HEK293 (cell line): ENCODE results near the gene HEBP1.

Source experiments
- CTCF ChIA-PET: fragments of 350-600 bp; formaldehyde crosslinking; extraction: SDS; loops from one replicate; lab custom pipeline; 2021; ENCODE audit warnings: antibody characterized with exemption; lab: Yijun Ruan, JAX
- POLR2A ChIA-PET: fragments of 300-600 bp; formaldehyde crosslinking; extraction: SDS; loops from one replicate; lab custom pipeline; 2020; ENCODE audit warnings: antibody characterized with exemption, inconsistent platforms; lab: Yijun Ruan, JAX
- H3K27ac ChIP-seq: fragments of 200-500 bp; sonication (Bioruptor generic); 2 replicates; pipeline ENCODE4 v1.5.1; 2014; ENCODE audit warnings: low read depth, low read length, control low read depth, inconsistent platforms; ENCODE audit errors: extremely low read depth
- H3K36me3 ChIP-seq, 2 experiments: fragments of 200-500 bp in 1 of 2; sonication (Bioruptor generic) in 1 of 2; 1 replicate in 1 of 2; 2 replicates in 1 of 2; pipeline ENCODE4 v1.5.1; 2014 to 2017; ENCODE audit warnings: inconsistent platforms in 2 of 2, low read length in 2 of 2; ENCODE audit not compliant: control insufficient read depth in 2 of 2, insufficient read depth in 1 of 2
- H3K4me1 ChIP-seq: fragments of 200-500 bp; sonication (Bioruptor generic); 2 replicates; pipeline ENCODE4 v1.5.1; 2014; ENCODE audit warnings: mild to moderate bottlenecking, low read length, inconsistent platforms; ENCODE audit not compliant: control insufficient read depth, insufficient read depth
- H3K4me3 ChIP-seq: 2 replicates; pipeline ENCODE4 v1.5.1; 2011; ENCODE audit warnings: low read depth, mild to moderate bottlenecking, control low read depth, low read length, moderate library complexity
- H3K9me3 ChIP-seq: fragments of 200-500 bp; sonication (Bioruptor generic); 2 replicates; pipeline ENCODE4 v1.5.1; 2014; ENCODE audit warnings: low read depth, low read length, inconsistent platforms; ENCODE audit not compliant: control insufficient read depth, insufficient read depth
- KLF8 ChIP-seq: fragments of 450-650 bp; formaldehyde crosslinking; IDR thresholded peaks from 2 replicates; pipeline ENCODE4 v1.5.1; 2016; ENCODE audit warnings: missing biosample characterization, missing genetic modification characterization
- PATZ1 ChIP-seq: fragments of 450-650 bp; formaldehyde crosslinking; IDR thresholded peaks from 2 replicates; pipeline ENCODE4 v1.5.1; 2016; ENCODE audit warnings: missing biosample characterization, missing genetic modification characterization
- ZFHX2 ChIP-seq: fragments of 450-650 bp; formaldehyde crosslinking; conservative IDR thresholded peaks from 2 replicates; pipeline ENCODE4 v1.5.1; 2016; ENCODE audit warnings: missing biosample characterization, missing genetic modification characterization
- ZNF175 ChIP-seq: fragments of 450-650 bp; formaldehyde crosslinking; IDR thresholded peaks from 2 replicates; pipeline ENCODE4 v1.5.1; 2016; ENCODE audit warnings: missing biosample characterization, missing genetic modification characterization
- ZNF184 ChIP-seq: fragments of 450-650 bp; IDR thresholded peaks from 2 replicates; pipeline ENCODE4 v1.5.1; 2018; ENCODE audit warnings: missing biosample characterization, mild to moderate bottlenecking, missing genetic modification characterization
- ZNF202 ChIP-seq: fragments of 450-650 bp; formaldehyde crosslinking; IDR thresholded peaks from 2 replicates; pipeline ENCODE4 v1.5.1; 2016; ENCODE audit warnings: missing biosample characterization, missing genetic modification characterization, borderline replicate concordance
- ZNF214 ChIP-seq: fragments of 450-650 bp; formaldehyde crosslinking; IDR thresholded peaks from 2 replicates; pipeline ENCODE4 v1.5.1; 2017; ENCODE audit warnings: missing biosample characterization, mild to moderate bottlenecking, missing genetic modification characterization, borderline replicate concordance
- ZNF366 ChIP-seq: fragments of 450-650 bp; formaldehyde crosslinking; conservative IDR thresholded peaks from 2 replicates; pipeline ENCODE4 v1.5.1; 2016; ENCODE audit warnings: missing biosample characterization, missing genetic modification characterization
- ZNF48 ChIP-seq: fragments of 450-650 bp; formaldehyde crosslinking; IDR thresholded peaks from 2 replicates; pipeline ENCODE4 v1.5.1; 2016; ENCODE audit warnings: missing biosample characterization, missing genetic modification characterization
- ZNF510 ChIP-seq: fragments of 450-650 bp; formaldehyde crosslinking; IDR thresholded peaks from 2 replicates; pipeline ENCODE4 v1.5.1; 2018; ENCODE audit warnings: mild to moderate bottlenecking, missing genetic modification characterization, missing biosample characterization; ENCODE audit not compliant: insufficient replicate concordance
- ZNF626 ChIP-seq: fragments of 450-650 bp; sonication (Bioruptor Pico); formaldehyde crosslinking; IDR thresholded peaks from 2 replicates; pipeline ENCODE4 v1.5.1; 2018; ENCODE audit warnings: missing biosample characterization, missing genetic modification characterization, inconsistent platforms
- ZNF658 ChIP-seq: fragments of 450-650 bp; formaldehyde crosslinking; IDR thresholded peaks from 2 replicates; pipeline ENCODE4; 2016; ENCODE audit warnings: missing biosample characterization, missing genetic modification characterization
- ZNF777 ChIP-seq: fragments of 450-650 bp; formaldehyde crosslinking; IDR thresholded peaks from 2 replicates; pipeline ENCODE4 v1.5.1; 2017; ENCODE audit warnings: missing biosample characterization, missing genetic modification characterization, borderline replicate concordance
- ZNF791 ChIP-seq: fragments of 450-650 bp; formaldehyde crosslinking; IDR thresholded peaks from 2 replicates; pipeline ENCODE4 v1.5.1; 2016; ENCODE audit warnings: missing biosample characterization, missing genetic modification characterization
- ZSCAN30 ChIP-seq: fragments of 450-650 bp; IDR thresholded peaks from 2 replicates; pipeline ENCODE4 v1.5.1; 2018; ENCODE audit warnings: missing biosample characterization, mild to moderate bottlenecking, missing genetic modification characterization, moderate library complexity
- TF ChIP-seq, protein P1 (sequence below): fragments of 450-650 bp; formaldehyde crosslinking; IDR thresholded peaks from 2 replicates; pipeline ENCODE4 v1.5.1; 2016; ENCODE audit warnings: missing biosample characterization, missing genetic modification characterization, borderline replicate concordance
- TF ChIP-seq, protein P2 (sequence below): fragments of 450-650 bp; formaldehyde crosslinking; optimal IDR thresholded peaks from 2 replicates; pipeline ENCODE3; 2016; ENCODE audit warnings: missing biosample characterization, mild to moderate bottlenecking, missing genetic modification characterization
- TF ChIP-seq, protein P3 (sequence below): fragments of 450-650 bp; formaldehyde crosslinking; IDR thresholded peaks from 2 replicates; pipeline ENCODE4 v1.5.1; 2017; ENCODE audit warnings: missing biosample characterization, missing genetic modification characterization
- TF ChIP-seq, protein P4 (sequence below): fragments of 450-650 bp; formaldehyde crosslinking; IDR thresholded peaks from 2 replicates; pipeline ENCODE4 v1.5.1; 2017; ENCODE audit warnings: missing biosample characterization, missing genetic modification characterization

Gene HEBP1

GRCh38 chr12:12965836-12966235 lies 34.2 kb downstream of the HEBP1 start:
- TF ChIP-seq ZNF214: no peak
- TF ChIP-seq, protein P1, sequence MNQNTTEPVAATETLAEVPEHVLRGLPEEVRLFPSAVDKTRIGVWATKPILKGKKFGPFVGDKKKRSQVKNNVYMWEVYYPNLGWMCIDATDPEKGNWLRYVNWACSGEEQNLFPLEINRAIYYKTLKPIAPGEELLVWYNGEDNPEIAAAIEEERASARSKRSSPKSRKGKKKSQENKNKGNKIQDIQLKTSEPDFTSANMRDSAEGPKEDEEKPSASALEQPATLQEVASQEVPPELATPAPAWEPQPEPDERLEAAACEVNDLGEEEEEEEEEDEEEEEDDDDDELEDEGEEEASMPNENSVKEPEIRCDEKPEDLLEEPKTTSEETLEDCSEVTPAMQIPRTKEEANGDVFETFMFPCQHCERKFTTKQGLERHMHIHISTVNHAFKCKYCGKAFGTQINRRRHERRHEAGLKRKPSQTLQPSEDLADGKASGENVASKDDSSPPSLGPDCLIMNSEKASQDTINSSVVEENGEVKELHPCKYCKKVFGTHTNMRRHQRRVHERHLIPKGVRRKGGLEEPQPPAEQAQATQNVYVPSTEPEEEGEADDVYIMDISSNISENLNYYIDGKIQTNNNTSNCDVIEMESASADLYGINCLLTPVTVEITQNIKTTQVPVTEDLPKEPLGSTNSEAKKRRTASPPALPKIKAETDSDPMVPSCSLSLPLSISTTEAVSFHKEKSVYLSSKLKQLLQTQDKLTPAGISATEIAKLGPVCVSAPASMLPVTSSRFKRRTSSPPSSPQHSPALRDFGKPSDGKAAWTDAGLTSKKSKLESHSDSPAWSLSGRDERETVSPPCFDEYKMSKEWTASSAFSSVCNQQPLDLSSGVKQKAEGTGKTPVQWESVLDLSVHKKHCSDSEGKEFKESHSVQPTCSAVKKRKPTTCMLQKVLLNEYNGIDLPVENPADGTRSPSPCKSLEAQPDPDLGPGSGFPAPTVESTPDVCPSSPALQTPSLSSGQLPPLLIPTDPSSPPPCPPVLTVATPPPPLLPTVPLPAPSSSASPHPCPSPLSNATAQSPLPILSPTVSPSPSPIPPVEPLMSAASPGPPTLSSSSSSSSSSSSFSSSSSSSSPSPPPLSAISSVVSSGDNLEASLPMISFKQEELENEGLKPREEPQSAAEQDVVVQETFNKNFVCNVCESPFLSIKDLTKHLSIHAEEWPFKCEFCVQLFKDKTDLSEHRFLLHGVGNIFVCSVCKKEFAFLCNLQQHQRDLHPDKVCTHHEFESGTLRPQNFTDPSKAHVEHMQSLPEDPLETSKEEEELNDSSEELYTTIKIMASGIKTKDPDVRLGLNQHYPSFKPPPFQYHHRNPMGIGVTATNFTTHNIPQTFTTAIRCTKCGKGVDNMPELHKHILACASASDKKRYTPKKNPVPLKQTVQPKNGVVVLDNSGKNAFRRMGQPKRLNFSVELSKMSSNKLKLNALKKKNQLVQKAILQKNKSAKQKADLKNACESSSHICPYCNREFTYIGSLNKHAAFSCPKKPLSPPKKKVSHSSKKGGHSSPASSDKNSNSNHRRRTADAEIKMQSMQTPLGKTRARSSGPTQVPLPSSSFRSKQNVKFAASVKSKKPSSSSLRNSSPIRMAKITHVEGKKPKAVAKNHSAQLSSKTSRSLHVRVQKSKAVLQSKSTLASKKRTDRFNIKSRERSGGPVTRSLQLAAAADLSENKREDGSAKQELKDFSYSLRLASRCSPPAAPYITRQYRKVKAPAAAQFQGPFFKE (tag by site-specific recombination): no peak
- no peak for TF ChIP-seq ZNF48
- TF ChIP-seq KLF8 (tag by site-specific recombination): no peak
- TF ChIP-seq ZNF202 (tag by site-specific recombination): no peak
- TF ChIP-seq, protein P2, sequence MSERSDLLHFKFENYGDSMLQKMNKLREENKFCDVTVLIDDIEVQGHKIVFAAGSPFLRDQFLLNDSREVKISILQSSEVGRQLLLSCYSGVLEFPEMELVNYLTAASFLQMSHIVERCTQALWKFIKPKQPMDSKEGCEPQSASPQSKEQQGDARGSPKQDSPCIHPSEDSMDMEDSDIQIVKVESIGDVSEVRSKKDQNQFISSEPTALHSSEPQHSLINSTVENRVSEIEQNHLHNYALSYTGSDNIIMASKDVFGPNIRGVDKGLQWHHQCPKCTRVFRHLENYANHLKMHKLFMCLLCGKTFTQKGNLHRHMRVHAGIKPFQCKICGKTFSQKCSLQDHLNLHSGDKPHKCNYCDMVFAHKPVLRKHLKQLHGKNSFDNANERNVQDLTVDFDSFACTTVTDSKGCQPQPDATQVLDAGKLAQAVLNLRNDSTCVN (tag by site-specific recombination): no peak
- H3K9me3 ChIP-seq: no peaks in the 10 kb centered on the region
- no peak overlapping the region for H3K4me3 ChIP-seq
- CTCF ChIA-PET: interaction anchor here (1.1 kb wide), 1 partner anchor 9 kb away, joined by 4 read pairs; no protein-coding TSS in a partner anchor
- H3K4me1 ChIP-seq: no peaks in the 10 kb centered on the region
- POLR2A ChIA-PET: no interaction called here
- H3K27ac ChIP-seq: no peak overlapping the region
- H3K36me3 ChIP-seq: no peaks in the 10 kb centered on the region

GRCh38 chr12:12964255-12964654 lies 35.8 kb downstream of the HEBP1 start:
- Histone ChIP-seq H3K36me3 (no peaks in the 10 kb centered on the region), H3K4me3 (no peak overlapping the region), H3K9me3 (no peaks in the 10 kb centered on the region), H3K4me1 (no peaks in the 10 kb centered on the region), H3K27ac (no peak overlapping the region)
- ChIA-PET CTCF (interaction anchor here (0.8 kb wide), 1 partner anchor 9 kb away, joined by 4 read pairs; no protein-coding TSS in a partner anchor), POLR2A (no interaction called here)
- TF ChIP-seq ZNF626 (tag by site-specific recombination): no peak
- no peak for TF ChIP-seq ZNF184 (tag by site-specific recombination)

GRCh38 chr12:12960639-12961209 lies 39.3 kb downstream of the HEBP1 start:
- Histone ChIP-seq H3K36me3 (no peaks in the 10 kb centered on the region), H3K9me3 (no peaks in the 10 kb centered on the region), H3K27ac (no peak overlapping the region), H3K4me3 (no peak overlapping the region), H3K4me1 (no peaks in the 10 kb centered on the region)
- POLR2A ChIA-PET: no interaction called here
- CTCF ChIA-PET: no interaction called here
- TF ChIP-seq ZSCAN30 (tag by site-specific recombination): no peak
- TF ChIP-seq ZNF777 (tag by site-specific recombination): no peak
- TF ChIP-seq ZNF175 (tag by site-specific recombination): no peak
- TF ChIP-seq PATZ1 (tag by site-specific recombination): no peak
- no peak for TF ChIP-seq ZNF658 (tag by site-specific recombination)
- TF ChIP-seq ZNF366 (tag by site-specific recombination): no peak
- no peak for TF ChIP-seq ZFHX2 (tag by site-specific recombination)
- TF ChIP-seq, protein P3, sequence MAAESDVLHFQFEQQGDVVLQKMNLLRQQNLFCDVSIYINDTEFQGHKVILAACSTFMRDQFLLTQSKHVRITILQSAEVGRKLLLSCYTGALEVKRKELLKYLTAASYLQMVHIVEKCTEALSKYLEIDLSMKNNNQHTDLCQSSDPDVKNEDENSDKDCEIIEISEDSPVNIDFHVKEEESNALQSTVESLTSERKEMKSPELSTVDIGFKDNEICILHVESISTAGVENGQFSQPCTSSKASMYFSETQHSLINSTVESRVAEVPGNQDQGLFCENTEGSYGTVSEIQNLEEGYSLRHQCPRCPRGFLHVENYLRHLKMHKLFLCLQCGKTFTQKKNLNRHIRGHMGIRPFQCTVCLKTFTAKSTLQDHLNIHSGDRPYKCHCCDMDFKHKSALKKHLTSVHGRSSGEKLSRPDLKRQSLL (tag by site-specific recombination): no peak
- TF ChIP-seq ZNF791 (tag by site-specific recombination): no peak
- TF ChIP-seq ZNF510 (tag by site-specific recombination): no peak
- TF ChIP-seq, protein P4, sequence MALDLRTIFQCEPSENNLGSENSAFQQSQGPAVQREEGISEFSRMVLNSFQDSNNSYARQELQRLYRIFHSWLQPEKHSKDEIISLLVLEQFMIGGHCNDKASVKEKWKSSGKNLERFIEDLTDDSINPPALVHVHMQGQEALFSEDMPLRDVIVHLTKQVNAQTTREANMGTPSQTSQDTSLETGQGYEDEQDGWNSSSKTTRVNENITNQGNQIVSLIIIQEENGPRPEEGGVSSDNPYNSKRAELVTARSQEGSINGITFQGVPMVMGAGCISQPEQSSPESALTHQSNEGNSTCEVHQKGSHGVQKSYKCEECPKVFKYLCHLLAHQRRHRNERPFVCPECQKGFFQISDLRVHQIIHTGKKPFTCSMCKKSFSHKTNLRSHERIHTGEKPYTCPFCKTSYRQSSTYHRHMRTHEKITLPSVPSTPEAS (tag by site-specific recombination): no peak
